Neural cell (in vitro differentiated cells): Measurements from ENCODE around the gene LRMDA. TPM values are rescaled to one million over a fixed set of nuclear protein-coding genes. Genes with fewer than 3 reads are reported as not detected.

ENCODE experiments used
- H2AFZ ChIP-seq: fragments of 200-600, 300-800 bp; sonication (generic), shearing (Covaris generic); 2 replicates; pipeline ENCODE4 v1.6.0; 2014; ENCODE audit warnings: low read depth, mild to moderate bottlenecking, antibody characterized with exemption, low read length, moderate library complexity
- H3F3A ChIP-seq: fragments of 200-600 bp; shearing (Covaris generic); 2 replicates; pipeline ENCODE4 v1.6.1; 2016; ENCODE audit warnings: mild to moderate bottlenecking, moderate library complexity, mixed read lengths, antibody characterized with exemption, low read length; ENCODE audit not compliant: insufficient read depth, poor library complexity, severe bottlenecking
- H3K27ac ChIP-seq: fragments of 200-600, 300-800 bp; sonication (generic), shearing (Covaris generic); 2 replicates; pipeline ENCODE4 v1.5.1; 2014; ENCODE audit warnings: mild to moderate bottlenecking, low read length, moderate library complexity
- H3K27me3 ChIP-seq: fragments of 300-800, 200-600 bp; sonication (generic), shearing (Covaris generic); 2 replicates; pipeline ENCODE4 v1.6.0; 2014; ENCODE audit warnings: mild to moderate bottlenecking, low read depth, low read length, moderate library complexity; ENCODE audit not compliant: insufficient read depth
- H3K36me3 ChIP-seq: fragments of 300-800, 200-600 bp; sonication (generic), shearing (Covaris generic); 2 replicates; pipeline ENCODE4 v1.5.1; 2014; ENCODE audit warnings: mild to moderate bottlenecking, antibody characterized with exemption, low read length, moderate library complexity; ENCODE audit not compliant: insufficient read depth
- H3K4me2 ChIP-seq: fragments of 300-800, 200-600 bp; sonication (generic), shearing (Covaris generic); 2 replicates; pipeline ENCODE4 v1.6.0; 2014; ENCODE audit warnings: mild to moderate bottlenecking, low read length
- H3K4me3 ChIP-seq: fragments of 300-800, 200-600 bp; sonication (generic), shearing (Covaris generic); 2 replicates; pipeline ENCODE4 v1.5.1; 2014; ENCODE audit warnings: mild to moderate bottlenecking, low read length, moderate library complexity
- H3K79me2 ChIP-seq: fragments of 200-600 bp; shearing (Covaris generic); replicated peaks from 2 replicates; pipeline ENCODE4 v1.6.0; 2014; ENCODE audit warnings: mild to moderate bottlenecking, low read length, moderate library complexity; ENCODE audit not compliant: insufficient read depth
- H3K9ac ChIP-seq: fragments of 300-800, 200-600 bp; sonication (generic), shearing (Covaris generic); 2 replicates; pipeline ENCODE4 v1.6.1; 2016; ENCODE audit warnings: mild to moderate bottlenecking, low read length, mixed read lengths
- H3K9me2 ChIP-seq: fragments of 200-600 bp; shearing (Covaris generic); 2 replicates; pipeline ENCODE4 v1.6.1; 2016; ENCODE audit warnings: mild to moderate bottlenecking, low read length, mixed read lengths; ENCODE audit not compliant: insufficient read depth
- H3K9me3 ChIP-seq: fragments of 200-600, 300-800 bp; sonication (generic), shearing (Covaris generic); 2 replicates; pipeline ENCODE4 v1.6.1; 2016; ENCODE audit warnings: mild to moderate bottlenecking, mixed run types, low read length, moderate library complexity, mixed read lengths
- H4K20me1 ChIP-seq: fragments of 200-600 bp; shearing (Covaris generic); 2 replicates; pipeline ENCODE4 v1.6.1; 2016; ENCODE audit warnings: mild to moderate bottlenecking, mixed run types; ENCODE audit not compliant: insufficient read depth
- EP300 ChIP-seq: fragments of 450-650 bp; conservative IDR thresholded peaks from 2 replicates; pipeline ENCODE4 v1.6.1; 2014; ENCODE audit warnings: antibody characterized with exemption, mild to moderate bottlenecking, moderate library complexity; ENCODE audit not compliant: poor library complexity, severe bottlenecking
- EZH2 ChIP-seq: fragments of 200-600, 300-800 bp; shearing (Covaris generic), sonication (generic); IDR thresholded peaks from 2 replicates; pipeline ENCODE4 v1.6.1; 2014; ENCODE audit warnings: antibody characterized with exemption, low read length, borderline replicate concordance, mild to moderate bottlenecking; ENCODE audit not compliant: insufficient read depth, poor library complexity, severe bottlenecking
- MXI1 ChIP-seq: fragments of 450-650 bp; conservative IDR thresholded peaks from 2 replicates; pipeline ENCODE4 v1.6.1; 2014; ENCODE audit warnings: antibody characterized with exemption, mild to moderate bottlenecking; ENCODE audit not compliant: poor library complexity, severe bottlenecking
- POLR2AphosphoS5 ChIP-seq: IDR thresholded peaks from 2 replicates; pipeline ENCODE4 v1.6.1; 2012
- RAD21 ChIP-seq: fragments of 450-650 bp; conservative IDR thresholded peaks from 2 replicates; pipeline ENCODE4 v1.6.1; 2014; ENCODE audit warnings: antibody characterized with exemption, mild to moderate bottlenecking, moderate library complexity
- SMC3 ChIP-seq: fragments of 450-650 bp; conservative IDR thresholded peaks from 2 replicates; pipeline ENCODE4 v1.6.1; 2014; ENCODE audit warnings: antibody characterized with exemption, mild to moderate bottlenecking, moderate library complexity; ENCODE audit not compliant: poor library complexity
- TAF1 ChIP-seq: IDR thresholded peaks from 2 replicates; pipeline ENCODE4 v1.6.1; 2012; ENCODE audit warnings: low read depth
- polyA plus RNA-seq: library from polyadenylated mRNA; depleted of rRNA; stranded (reverse); fragments of >200 nt; gene quantifications from 2 replicates; pipeline ENCODE4 v1.2.3, GENCODE V29; 2014
- TF ChIP-seq, protein P1 (sequence below): IDR thresholded peaks from 2 replicates; pipeline ENCODE4 v1.6.1; 2012; ENCODE audit warnings: borderline replicate concordance
- TF ChIP-seq, protein P2 (sequence below): fragments of 450-650 bp; IDR thresholded peaks from 2 replicates; pipeline ENCODE4 v1.5.1; 2014; ENCODE audit warnings: antibody characterized with exemption, mild to moderate bottlenecking, moderate library complexity; ENCODE audit not compliant: poor library complexity, severe bottlenecking

LRMDA gene
- polyA plus RNA-seq, 1 donor from 2014 or later: 5.6 TPM

DNA sequence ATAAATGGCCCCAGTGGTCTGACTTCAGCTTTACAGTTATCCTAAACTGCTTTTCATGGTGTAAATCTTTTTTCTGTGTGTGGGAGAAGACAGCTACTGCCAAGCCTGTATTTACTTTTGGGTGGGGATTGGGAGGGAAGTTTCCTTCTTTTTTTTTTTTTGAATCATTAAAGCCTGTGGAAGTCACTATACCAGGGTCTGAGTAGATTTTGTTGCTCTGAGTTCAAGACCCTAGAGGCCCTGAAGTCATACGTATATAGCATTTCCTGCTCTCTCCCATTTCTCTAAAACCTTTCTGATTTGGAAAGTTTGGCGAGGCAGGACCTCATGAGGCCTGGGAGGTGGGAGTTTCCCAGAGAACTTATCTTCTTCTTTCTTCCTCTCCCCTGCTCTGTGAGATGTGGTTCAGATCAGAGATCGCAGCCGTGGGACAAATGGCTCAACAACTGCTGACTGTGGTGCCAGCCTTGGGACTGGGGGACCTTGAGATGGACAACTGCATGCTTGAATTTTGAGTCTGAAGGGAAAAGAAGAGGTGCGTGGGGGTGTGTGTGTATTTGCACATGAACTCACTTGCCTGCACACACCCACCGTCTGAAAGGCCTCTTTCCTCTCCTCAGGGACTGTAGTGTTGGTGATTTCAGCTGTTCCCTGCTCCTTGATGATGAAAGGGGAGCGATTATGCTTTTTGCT is 18.1 kb downstream of the LRMDA start:
- Histone ChIP-seq H3K9me2 (no peaks in the 10 kb centered on the region), H2AFZ (no peak overlapping the region), H3K9me3 (no peaks in the 10 kb centered on the region), H3K27ac (peak overlapping the region; percentile 93), H3F3A (peaks cover 20% of the 10 kb centered on the region), H3K4me3 (peak overlapping the region; percentile 47), H3K9ac (peak overlapping the region; percentile 70), H3K36me3 (no peaks in the 10 kb centered on the region), H3K27me3 (no peaks in the 10 kb centered on the region), H4K20me1 (no peaks in the 10 kb centered on the region), H3K4me2 (peak overlapping the region; percentile 66), H3K79me2 (no peaks in the 10 kb centered on the region)
- TF ChIP-seq, protein P1, sequence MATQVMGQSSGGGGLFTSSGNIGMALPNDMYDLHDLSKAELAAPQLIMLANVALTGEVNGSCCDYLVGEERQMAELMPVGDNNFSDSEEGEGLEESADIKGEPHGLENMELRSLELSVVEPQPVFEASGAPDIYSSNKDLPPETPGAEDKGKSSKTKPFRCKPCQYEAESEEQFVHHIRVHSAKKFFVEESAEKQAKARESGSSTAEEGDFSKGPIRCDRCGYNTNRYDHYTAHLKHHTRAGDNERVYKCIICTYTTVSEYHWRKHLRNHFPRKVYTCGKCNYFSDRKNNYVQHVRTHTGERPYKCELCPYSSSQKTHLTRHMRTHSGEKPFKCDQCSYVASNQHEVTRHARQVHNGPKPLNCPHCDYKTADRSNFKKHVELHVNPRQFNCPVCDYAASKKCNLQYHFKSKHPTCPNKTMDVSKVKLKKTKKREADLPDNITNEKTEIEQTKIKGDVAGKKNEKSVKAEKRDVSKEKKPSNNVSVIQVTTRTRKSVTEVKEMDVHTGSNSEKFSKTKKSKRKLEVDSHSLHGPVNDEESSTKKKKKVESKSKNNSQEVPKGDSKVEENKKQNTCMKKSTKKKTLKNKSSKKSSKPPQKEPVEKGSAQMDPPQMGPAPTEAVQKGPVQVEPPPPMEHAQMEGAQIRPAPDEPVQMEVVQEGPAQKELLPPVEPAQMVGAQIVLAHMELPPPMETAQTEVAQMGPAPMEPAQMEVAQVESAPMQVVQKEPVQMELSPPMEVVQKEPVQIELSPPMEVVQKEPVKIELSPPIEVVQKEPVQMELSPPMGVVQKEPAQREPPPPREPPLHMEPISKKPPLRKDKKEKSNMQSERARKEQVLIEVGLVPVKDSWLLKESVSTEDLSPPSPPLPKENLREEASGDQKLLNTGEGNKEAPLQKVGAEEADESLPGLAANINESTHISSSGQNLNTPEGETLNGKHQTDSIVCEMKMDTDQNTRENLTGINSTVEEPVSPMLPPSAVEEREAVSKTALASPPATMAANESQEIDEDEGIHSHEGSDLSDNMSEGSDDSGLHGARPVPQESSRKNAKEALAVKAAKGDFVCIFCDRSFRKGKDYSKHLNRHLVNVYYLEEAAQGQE: no peak
- TF ChIP-seq POLR2AphosphoS5 (no peak), MXI1 (no peak), SMC3 (no peak), EZH2 (no peak), EP300 (no peak), RAD21 (no peak), TAF1 (no peak)
- TF ChIP-seq, protein P2, sequence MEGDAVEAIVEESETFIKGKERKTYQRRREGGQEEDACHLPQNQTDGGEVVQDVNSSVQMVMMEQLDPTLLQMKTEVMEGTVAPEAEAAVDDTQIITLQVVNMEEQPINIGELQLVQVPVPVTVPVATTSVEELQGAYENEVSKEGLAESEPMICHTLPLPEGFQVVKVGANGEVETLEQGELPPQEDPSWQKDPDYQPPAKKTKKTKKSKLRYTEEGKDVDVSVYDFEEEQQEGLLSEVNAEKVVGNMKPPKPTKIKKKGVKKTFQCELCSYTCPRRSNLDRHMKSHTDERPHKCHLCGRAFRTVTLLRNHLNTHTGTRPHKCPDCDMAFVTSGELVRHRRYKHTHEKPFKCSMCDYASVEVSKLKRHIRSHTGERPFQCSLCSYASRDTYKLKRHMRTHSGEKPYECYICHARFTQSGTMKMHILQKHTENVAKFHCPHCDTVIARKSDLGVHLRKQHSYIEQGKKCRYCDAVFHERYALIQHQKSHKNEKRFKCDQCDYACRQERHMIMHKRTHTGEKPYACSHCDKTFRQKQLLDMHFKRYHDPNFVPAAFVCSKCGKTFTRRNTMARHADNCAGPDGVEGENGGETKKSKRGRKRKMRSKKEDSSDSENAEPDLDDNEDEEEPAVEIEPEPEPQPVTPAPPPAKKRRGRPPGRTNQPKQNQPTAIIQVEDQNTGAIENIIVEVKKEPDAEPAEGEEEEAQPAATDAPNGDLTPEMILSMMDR: no peak

DNA sequence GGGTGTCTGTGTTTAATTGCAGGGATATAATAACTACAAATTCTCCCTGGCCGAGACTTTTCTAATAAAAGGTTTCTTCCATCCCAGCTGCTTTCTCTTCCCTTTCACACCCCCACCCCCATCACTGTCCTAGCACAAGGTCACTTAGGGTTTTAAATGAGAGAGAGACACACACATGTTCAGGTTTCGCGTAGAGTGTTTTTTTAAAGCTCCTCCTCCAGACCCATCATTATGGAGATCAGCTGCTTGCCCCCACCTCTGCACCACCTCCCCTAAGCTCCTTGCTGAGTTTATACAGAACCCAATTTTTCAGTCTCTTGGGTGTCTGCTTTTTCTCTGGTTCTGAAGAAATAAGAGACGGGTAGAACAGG is 18.6 kb downstream of the LRMDA start:
- H2AFZ ChIP-seq: no peak overlapping the region
- peak overlapping the region; percentile 93 for H3K27ac ChIP-seq
- no peaks in the 10 kb centered on the region for H3K36me3 ChIP-seq
- H3K79me2 ChIP-seq: no peaks in the 10 kb centered on the region
- peak overlapping the region; percentile 66 for H3K4me2 ChIP-seq
- no peaks in the 10 kb centered on the region for H3K9me2 ChIP-seq
- peak overlapping the region; percentile 47 for H3K4me3 ChIP-seq
- no peaks in the 10 kb centered on the region for H3K27me3 ChIP-seq
- peak overlapping the region; percentile 70 for H3K9ac ChIP-seq
- no peaks in the 10 kb centered on the region for H4K20me1 ChIP-seq
- H3F3A ChIP-seq: peaks cover 20% of the 10 kb centered on the region
- H3K9me3 ChIP-seq: no peaks in the 10 kb centered on the region
- no peak for TF ChIP-seq MXI1
